H1 (cell line): Measurements from ENCODE around the gene FRMD7. TPM values are rescaled to one million over a fixed set of nuclear protein-coding genes. Genes with fewer than 3 reads are reported as not detected.

ENCODE experiments used
- CTCF ChIA-PET: fragments of 300-600 bp; sonication (Branson Sonifier 250); formaldehyde crosslinking; loops from one replicate; lab custom pipeline; 2021; ENCODE audit not compliant: partially characterized antibody; lab: Charles Lee
- POLR2A ChIA-PET: fragments of 300-600 bp; sonication (Branson Sonifier 250); formaldehyde crosslinking; loops from one replicate; lab custom pipeline; 2021; ENCODE audit warnings: inconsistent platforms; ENCODE audit not compliant: partially characterized antibody; lab: Charles Lee
- DNase-seq, 2 experiments: peaks; one replicate each; pipeline versions ENCODE4 v3.0.0 to v3.0.0-alpha.2; 2010 to 2022; ENCODE audit warnings: low spot score in 2 of 2, low read depth in 1 of 2, mixed read lengths in 1 of 2
- FAIRE-seq: peaks from 2 replicates; lab custom pipeline; 2011; peaks lifted over from hg19 to GRCh38; lab: Jason Lieb, UNC
- H2AFZ ChIP-seq: 2 replicates; pipeline ENCODE4 v1.8.1; 2012; ENCODE audit warnings: low read length, inconsistent platforms
- H2AK5ac ChIP-seq: 2 replicates; pipeline ENCODE4 v1.6.1; 2013; ENCODE audit warnings: low read depth, low read length
- H2BK120ac ChIP-seq: replicated peaks from 2 replicates; pipeline ENCODE3; 2013; ENCODE audit warnings: low read depth, low read length, inconsistent platforms
- H2BK12ac ChIP-seq: 2 replicates; pipeline ENCODE4 v1.6.1; 2013; ENCODE audit warnings: low read depth, low read length
- H2BK15ac ChIP-seq: 2 replicates; pipeline ENCODE4 v1.6.1; 2013; ENCODE audit warnings: low read length
- H2BK20ac ChIP-seq: 2 replicates; pipeline ENCODE4 v1.6.1; 2013; ENCODE audit warnings: low read length
- H2BK5ac ChIP-seq: 2 replicates; pipeline ENCODE4 v1.6.1; 2013; ENCODE audit warnings: low read depth, low read length
- H3K14ac ChIP-seq: 2 replicates; pipeline ENCODE4 v1.6.1; 2013; ENCODE audit warnings: inconsistent platforms; ENCODE audit not compliant: insufficient read length
- H3K18ac ChIP-seq: 2 replicates; pipeline ENCODE4 v1.6.1; 2013; ENCODE audit warnings: low read length; ENCODE audit errors: extremely low read depth
- H3K23ac ChIP-seq: 2 replicates; pipeline ENCODE4 v1.6.1; 2013; ENCODE audit warnings: inconsistent platforms; ENCODE audit not compliant: insufficient read length
- H3K23me2 ChIP-seq: 2 replicates; pipeline ENCODE4 v1.6.1; 2013; ENCODE audit warnings: low read depth, low read length
- H3K27ac ChIP-seq: 2 replicates; pipeline ENCODE4 v1.6.1; 2011; ENCODE audit warnings: low read depth, low read length, inconsistent platforms
- H3K27me3 ChIP-seq, 4 experiments: replicated peaks in 1 of 4; 1 replicate in 1 of 4; 2 replicates in 3 of 4; pipeline versions ENCODE4 v1.6.1 to v1.8.1; 2011 to 2013; ENCODE audit warnings: low read length in 3 of 4, mild to moderate bottlenecking in 3 of 4, inconsistent platforms in 2 of 4, mixed read lengths in 2 of 4, moderate library complexity in 1 of 4; ENCODE audit not compliant: control insufficient read depth in 3 of 4, insufficient read depth in 3 of 4; ENCODE audit errors: extremely low read depth in 1 of 4
- H3K36me3 ChIP-seq, 4 experiments: 2 replicates each; pipeline versions ENCODE4 v1.6.1 to v1.8.1; 2011 to 2013; ENCODE audit warnings: mild to moderate bottlenecking in 4 of 4, low read length in 3 of 4, moderate library complexity in 2 of 4, control low read depth in 1 of 4, inconsistent platforms in 1 of 4; ENCODE audit not compliant: insufficient read depth in 4 of 4, control insufficient read depth in 2 of 4
- H3K4ac ChIP-seq: replicated peaks from 2 replicates; pipeline ENCODE3; 2013; ENCODE audit warnings: low read length, low read depth, mixed read lengths, inconsistent platforms; ENCODE audit not compliant: insufficient read length
- H3K4me1 ChIP-seq, 4 experiments: replicated peaks in 1 of 4; 1 replicate in 1 of 4; 2 replicates in 3 of 4; pipeline versions ENCODE4 v1.6.1 to v1.8.1; 2011 to 2013; ENCODE audit warnings: low read length in 3 of 4, inconsistent platforms in 2 of 4, mixed read lengths in 1 of 4; ENCODE audit not compliant: insufficient read depth in 4 of 4, control insufficient read depth in 3 of 4
- H3K4me2 ChIP-seq, 2 experiments: 2 replicates each; pipeline versions ENCODE4 v1.6.1 to v1.8.1; 2011 to 2013; ENCODE audit warnings: low read depth in 2 of 2, low read length in 2 of 2, control low read depth in 1 of 2, inconsistent platforms in 1 of 2, mild to moderate bottlenecking in 1 of 2; ENCODE audit not compliant: insufficient read depth in 1 of 2
- H3K4me3 ChIP-seq, 4 experiments: fragments of 200-600, 300-600 bp in 1 of 4; sonication (generic), shearing (Covaris generic), sonication (Bioruptor Twin) in 1 of 4; 2 replicates each; pipeline versions ENCODE4 v1.5.1 to v1.8.1; 2011 to 2016; ENCODE audit warnings: low read length in 4 of 4, low read depth in 3 of 4, control low read depth in 2 of 4, inconsistent platforms in 2 of 4, mild to moderate bottlenecking in 2 of 4, mixed read lengths in 1 of 4, moderate library complexity in 1 of 4; ENCODE audit not compliant: insufficient read depth in 2 of 4; ENCODE audit errors: extremely low read depth in 1 of 4
- H3K56ac ChIP-seq: replicated peaks from 2 replicates; pipeline ENCODE3; 2013; ENCODE audit warnings: low read depth, mild to moderate bottlenecking, mixed read lengths, low read length, inconsistent platforms; ENCODE audit not compliant: insufficient read length
- H3K79me1 ChIP-seq: 2 replicates; pipeline ENCODE4 v1.6.1; 2013; ENCODE audit warnings: low read depth, low read length, control low read depth
- H3K79me2 ChIP-seq, 2 experiments: 2 replicates each; pipeline versions ENCODE4 v1.6.1 to v1.8.1; 2012 to 2013; ENCODE audit warnings: low read length in 2 of 2, mild to moderate bottlenecking in 2 of 2, inconsistent platforms in 1 of 2; ENCODE audit not compliant: insufficient read depth in 2 of 2, control insufficient read depth in 1 of 2
- H3K9ac ChIP-seq, 4 experiments: replicated peaks in 1 of 4; 1 replicate in 1 of 4; 2 replicates in 3 of 4; pipeline versions ENCODE4 v1.6.1 to v1.8.1; 2011 to 2013; ENCODE audit warnings: low read depth in 3 of 4, low read length in 3 of 4, control low read depth in 2 of 4, mild to moderate bottlenecking in 2 of 4, moderate library complexity in 2 of 4, inconsistent platforms in 1 of 4; ENCODE audit errors: extremely low read depth in 1 of 4
- H3K9me3 ChIP-seq, 2 experiments: 2 replicates each; pipeline versions ENCODE4 v1.6.1 to v1.8.1; 2012 to 2013; ENCODE audit warnings: mild to moderate bottlenecking in 2 of 2, moderate library complexity in 2 of 2, control low read depth in 1 of 2, inconsistent platforms in 1 of 2, low read depth in 1 of 2, low read length in 1 of 2, mixed read lengths in 1 of 2; ENCODE audit not compliant: insufficient read depth in 2 of 2
- H4K20me1 ChIP-seq, 2 experiments: replicated peaks in 1 of 2; 2 replicates each; pipeline versions ENCODE3 to v1.8.1; 2011 to 2013; ENCODE audit warnings: inconsistent platforms in 2 of 2, low read length in 2 of 2, mild to moderate bottlenecking in 1 of 2; ENCODE audit not compliant: insufficient read depth in 2 of 2, control insufficient read depth in 1 of 2
- H4K5ac ChIP-seq: 2 replicates; pipeline ENCODE4 v1.6.1; 2013; ENCODE audit warnings: low read length, low read depth, mixed read lengths, inconsistent platforms; ENCODE audit not compliant: insufficient read length
- H4K8ac ChIP-seq: 2 replicates; pipeline ENCODE4 v1.8.0; 2013; ENCODE audit warnings: mild to moderate bottlenecking, moderate library complexity, low read length, inconsistent platforms; ENCODE audit not compliant: insufficient read depth; ENCODE audit errors: extremely low read depth
- H4K91ac ChIP-seq: replicated peaks from 2 replicates; pipeline ENCODE3; 2013; ENCODE audit warnings: low read length, mixed read lengths, inconsistent platforms; ENCODE audit not compliant: insufficient read length
- ATF3 ChIP-seq: IDR thresholded peaks from 2 replicates; pipeline ENCODE4 v1.6.1; 2011; ENCODE audit warnings: low read depth, mild to moderate bottlenecking, low read length; ENCODE audit not compliant: insufficient read depth
- POLR2AphosphoS5 ChIP-seq: IDR thresholded peaks from 2 replicates; pipeline ENCODE4 v1.6.1; 2011; ENCODE audit warnings: low read depth, low read length
- RFX5 ChIP-seq: IDR thresholded peaks from 2 replicates; pipeline ENCODE4 v1.6.1; 2011; ENCODE audit warnings: low read depth, low read length, improper control_type of control experiment, borderline replicate concordance
- USF2 ChIP-seq: IDR thresholded peaks from 2 replicates; pipeline ENCODE4 v1.6.1; 2011; ENCODE audit warnings: low read length, improper control_type of control experiment
- WGBS, 2 experiments: shearing (Covaris generic) in 1 of 2; methylation state at CpG; one replicate each; pipeline versions ENCODE4 v1.1.6 to v1.1.7; 2013 to 2015; ENCODE audit warnings: low lambda C conversion rate in 2 of 2, mixed read lengths in 2 of 2, inconsistent platforms in 1 of 2, low coverage in 1 of 2, missing lambda C conversion rate in 1 of 2; ENCODE audit not compliant: insufficient replicate concordance in 2 of 2, insufficient coverage in 1 of 2, insufficient read length in 1 of 2; ENCODE audit errors: extremely low coverage in 1 of 2, missing lambda C conversion rate in 1 of 2; 5-methylcytosine and 5-hydroxymethylcytosine counted together
- polyA plus RNA-seq, 7 experiments: library from polyadenylated mRNA; depleted of rRNA in 3 of 7; stranded (reverse) in 5 of 7; unstranded in 2 of 7; fragments of >200 nt in 5 of 7; fragments of 200-250 nt in 2 of 7; gene quantifications; 1 replicate in 5 of 7; 2 replicates in 1 of 7; 4 replicates in 1 of 7; pipeline versions ENCODE4 v1.2.1 to v1.2.3, GENCODE V29; 2011 to 2013; ENCODE audit warnings: missing spikeins in 2 of 7, mixed read lengths in 2 of 7
- total RNA-seq: library from RNA; stranded (reverse); fragmentation: NEBNext Ultra II Directional; extraction: Animal tissue kit (Norgen Biotek cat#: 25700); gene quantifications from 2 replicates; pipeline ENCODE4 v1.2.1, GENCODE V29; 2021

The FRMD7 gene
- total and polyA plus RNA-seq, 2 of the 8 experiments (the other 6 are each of a cell fraction or from before 2014, with no cell fraction given): not detected

- no peaks in the 10 kb centered on the region for H3K23me2 ChIP-seq
- no peak overlapping the region for H3K27ac ChIP-seq
- H3K9me3 ChIP-seq: no peaks in the 10 kb centered on the region
- H3K4me1 ChIP-seq: peaks cover 2 to 14% (median 7%) of the 10 kb centered on the region in 4 experiments; a peak in 4 of 7 replicates
- no peak overlapping the region for H3K4me2 ChIP-seq
- no peak overlapping the region for H3K4ac ChIP-seq
- peaks cover 0 to 94% of the 10 kb centered on the region in 2 experiments; a peak in 2 of 4 replicates for H3K79me2 ChIP-seq
- TF ChIP-seq RFX5 (no peak), POLR2AphosphoS5 (no peak), ATF3 (no peak), USF2 (no peak)
- no peak overlapping the region for H2BK20ac ChIP-seq
- no peak overlapping the region for H4K91ac ChIP-seq
- no peak overlapping the region for H3K23ac ChIP-seq
- no peak overlapping the region for H2BK5ac ChIP-seq
- FAIRE-seq (no peak), DNase-seq (no peak)
- ChIA-PET CTCF (no interaction called here), POLR2A (interaction anchor here (1.8 kb wide), 1 partner anchor 18 kb away, joined by 9 read pairs; the partner anchor contains the start of gene STK26)
- H3K18ac ChIP-seq: no peak overlapping the region
- no peak overlapping the region for H3K4me3 ChIP-seq
- no peaks in the 10 kb centered on the region for H3K79me1 ChIP-seq
- no peak overlapping the region for H3K9ac ChIP-seq
- no peak overlapping the region for H3K56ac ChIP-seq
- H4K8ac ChIP-seq: no peak overlapping the region
- no peaks in the 10 kb centered on the region for H3K27me3 ChIP-seq
- no peak overlapping the region for H2BK15ac ChIP-seq
- H4K20me1 ChIP-seq: peaks cover 0 to 2% of the 10 kb centered on the region in 2 experiments
- H2BK120ac ChIP-seq: no peak overlapping the region
- H2AK5ac ChIP-seq: no peak overlapping the region
- whole genome bisulfite sequencing, 2 experiments: 60% methylated on average over 4 of the region's 4 CpGs; no CpG with 5 or more reads in 1 of the 2 experiments
- H4K5ac ChIP-seq: no peak overlapping the region
- H3K36me3 ChIP-seq: no peaks in the 10 kb centered on the region
- H2BK12ac ChIP-seq: no peak overlapping the region
- H2AFZ ChIP-seq: no peak overlapping the region
- H3K14ac ChIP-seq: no peak overlapping the region
Observed at GRCh38 chrX:132041015-132041414, 86.8 kb downstream of the FRMD7 start.
